Body of pancreas (tissue), 4 donors: ENCODE data around the gene DLGAP1.

Experiments used
- CTCF ChIP-seq, 7 experiments: fragments of 450-650 bp in 4 of 7; fragments of 200-600 bp in 3 of 7; sonication (generic) in 3 of 7; IDR thresholded peaks; one replicate each; pipeline ENCODE4 v1.5.1; 2016 to 2019; ENCODE audit warnings: antibody characterized with exemption in 7 of 7
- POLR2A ChIP-seq, 3 donors: fragments of 450-650 bp; IDR thresholded peaks; one replicate each; pipeline ENCODE4 v1.6.1; 2016; ENCODE audit warnings: antibody characterized with exemption in 3 of 3, mild to moderate bottlenecking in 2 of 3

DNA sequence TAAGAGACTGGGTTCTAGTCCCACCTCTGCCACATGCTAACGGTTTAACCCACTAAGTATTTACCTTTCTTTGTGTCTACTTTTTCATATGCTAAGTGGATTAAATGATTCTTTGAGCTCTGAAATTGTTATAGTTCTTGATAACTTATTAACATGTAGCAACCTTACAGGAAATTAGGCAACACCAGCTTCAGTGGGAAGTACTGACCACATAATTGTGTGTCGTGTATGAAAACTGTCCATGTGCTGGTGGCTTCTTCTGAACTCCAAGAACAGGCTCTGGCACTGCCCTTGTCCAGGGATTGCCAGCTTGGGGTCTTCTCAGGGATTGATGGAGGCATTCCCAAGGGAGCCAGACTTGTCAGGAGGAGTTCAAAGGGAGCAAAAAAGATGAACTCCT, 577.4 kb downstream of the DLGAP1 start:
- no peak for TF ChIP-seq CTCF (IDR thresholded peaks at IDR 0.05)
- no peak for TF ChIP-seq POLR2A (IDR thresholded peaks at IDR 0.05)
